KOPT-K1 (cell line): ENCODE data around the gene OPN5.

ENCODE experiments used
- H3K27ac ChIP-seq: fragments of 200-600 bp; sonication (generic); 2 replicates; pipeline ENCODE4 v1.5.1; 2016; ENCODE audit warnings: antibody characterized with exemption, mild to moderate bottlenecking, low read depth, low read length; ENCODE audit not compliant: poor library complexity, severe bottlenecking
- H3K36me3 ChIP-seq: fragments of 200-600 bp; sonication (generic); 2 replicates; pipeline ENCODE4 v1.5.1; 2017; ENCODE audit warnings: antibody characterized with exemption, mild to moderate bottlenecking, low read length, moderate library complexity; ENCODE audit not compliant: insufficient read depth
- H3K9me3 ChIP-seq: fragments of 200-600 bp; sonication (generic); 2 replicates; pipeline ENCODE4 v1.5.1; 2017; ENCODE audit warnings: antibody characterized with exemption, low read length, mild to moderate bottlenecking; ENCODE audit not compliant: insufficient read depth, poor library complexity, severe bottlenecking

OPN5 gene

GRCh38 chr6:47817749-47818148 is 35.9 kb downstream of the OPN5 start:
- Histone ChIP-seq H3K9me3 (no peaks in the 10 kb centered on the region), H3K36me3 (no peaks in the 10 kb centered on the region), H3K27ac (no peak overlapping the region)

GRCh38 chr6:47819461-47819860 is 37.6 kb downstream of the OPN5 start:
- H3K27ac ChIP-seq: no peak overlapping the region
- H3K36me3 ChIP-seq: no peaks in the 10 kb centered on the region
- H3K9me3 ChIP-seq: no peaks in the 10 kb centered on the region

GRCh38 chr6:47822856-47823554 is 41.2 kb downstream of the OPN5 start:
- Histone ChIP-seq H3K27ac (no peak overlapping the region), H3K9me3 (no peaks in the 10 kb centered on the region), H3K36me3 (no peaks in the 10 kb centered on the region)

GRCh38 chr6:47832386-47833100 is 50.7 kb downstream of the OPN5 start:
- Histone ChIP-seq H3K9me3 (no peaks in the 10 kb centered on the region), H3K27ac (no peak overlapping the region), H3K36me3 (no peaks in the 10 kb centered on the region)

- H3K36me3 ChIP-seq: no peaks in the 10 kb centered on the region
- no peak overlapping the region for H3K27ac ChIP-seq
- H3K9me3 ChIP-seq: no peaks in the 10 kb centered on the region
These were observed 52.4 kb downstream of the OPN5 start for GRCh38 chr6:47834196-47834595.

- no peaks in the 10 kb centered on the region for H3K36me3 ChIP-seq
These were observed 54.2 kb downstream of the OPN5 start for GRCh38 chr6:47836046-47836445.

GRCh38 chr6:47836639-47837038 is 54.8 kb downstream of the OPN5 start:
- Histone ChIP-seq H3K9me3 (no peaks in the 10 kb centered on the region), H3K36me3 (no peaks in the 10 kb centered on the region), H3K27ac (no peak overlapping the region)

More at GRCh38 chr6:47836046-47836445, 54.2 kb downstream of the OPN5 start:
- Histone ChIP-seq H3K27ac (no peak overlapping the region), H3K9me3 (no peaks in the 10 kb centered on the region)

GRCh38 chr6:47839645-47840044 is 57.8 kb downstream of the OPN5 start:
- no peaks in the 10 kb centered on the region for H3K36me3 ChIP-seq
- no peaks in the 10 kb centered on the region for H3K9me3 ChIP-seq
- no peak overlapping the region for H3K27ac ChIP-seq

GRCh38 chr6:47844881-47845280 is 63.0 kb downstream of the OPN5 start:
- H3K27ac ChIP-seq: no peak overlapping the region
- H3K36me3 ChIP-seq: no peaks in the 10 kb centered on the region
- H3K9me3 ChIP-seq: no peaks in the 10 kb centered on the region

GRCh38 chr6:47846752-47847151 is 64.9 kb downstream of the OPN5 start:
- Histone ChIP-seq H3K9me3 (no peaks in the 10 kb centered on the region), H3K27ac (no peak overlapping the region), H3K36me3 (no peaks in the 10 kb centered on the region)

GRCh38 chr6:47851091-47851490 is 69.3 kb downstream of the OPN5 start:
- Histone ChIP-seq H3K9me3 (no peaks in the 10 kb centered on the region), H3K27ac (no peak overlapping the region), H3K36me3 (no peaks in the 10 kb centered on the region)

GRCh38 chr6:47852727-47853126 is 70.9 kb downstream of the OPN5 start:
- no peaks in the 10 kb centered on the region for H3K9me3 ChIP-seq
- no peaks in the 10 kb centered on the region for H3K36me3 ChIP-seq
- H3K27ac ChIP-seq: no peak overlapping the region

GRCh38 chr6:47853766-47854165 is 71.9 kb downstream of the OPN5 start:
- no peaks in the 10 kb centered on the region for H3K36me3 ChIP-seq
- no peak overlapping the region for H3K27ac ChIP-seq
- no peaks in the 10 kb centered on the region for H3K9me3 ChIP-seq

GRCh38 chr6:47854971-47855370 is 73.1 kb downstream of the OPN5 start:
- H3K9me3 ChIP-seq: no peaks in the 10 kb centered on the region
- H3K27ac ChIP-seq: no peak overlapping the region
- H3K36me3 ChIP-seq: no peaks in the 10 kb centered on the region

- H3K9me3 ChIP-seq: no peaks in the 10 kb centered on the region
- no peaks in the 10 kb centered on the region for H3K36me3 ChIP-seq
- H3K27ac ChIP-seq: no peak overlapping the region
These were observed 77.3 kb downstream of the OPN5 start for GRCh38 chr6:47859175-47859574.

GRCh38 chr6:47862731-47863130 is 80.9 kb downstream of the OPN5 start:
- H3K36me3 ChIP-seq: no peaks in the 10 kb centered on the region
- no peak overlapping the region for H3K27ac ChIP-seq
- H3K9me3 ChIP-seq: no peaks in the 10 kb centered on the region
